GM21576 (cell line): ENCODE data around the gene CYB561D2.

Source experiments
- ATAC-seq: cut with Tn5 transposase; IDR thresholded peaks from one replicate; pipeline ENCODE4 v1.9.1; 2021; ENCODE audit warnings: mild to moderate bottlenecking, moderate library complexity; ENCODE audit not compliant: unreplicated experiment

The CYB561D2 gene

GRCh38 chr3:50388016-50388719, 37.5 kb downstream of the CYB561D2 start:
- ATAC-seq: no peak

GRCh38 chr3:50388720-50389413, 38.2 kb downstream of the CYB561D2 start:
- ATAC-seq: no peak

- no peak for ATAC-seq
These were observed 38.7 kb downstream of the CYB561D2 start for GRCh38 chr3:50389414-50389767.

- ATAC-seq: no peak
These were observed 40.0 kb downstream of the CYB561D2 start for GRCh38 chr3:50390508-50391224.

- no peak for ATAC-seq
These were observed 41.5 kb downstream of the CYB561D2 start for GRCh38 chr3:50392101-50392715.

- no peak for ATAC-seq
These were observed 42.4 kb downstream of the CYB561D2 start for GRCh38 chr3:50393061-50393460.

- no peak for ATAC-seq
These were observed 44.6 kb downstream of the CYB561D2 start for GRCh38 chr3:50395070-50395860.

GRCh38 chr3:50396502-50396901, 45.8 kb downstream of the CYB561D2 start:
- ATAC-seq: no peak

- no peak for ATAC-seq
These were observed 51.4 kb downstream of the CYB561D2 start for GRCh38 chr3:50401978-50402595.
